Keratinocyte (primary cell): Measurements from ENCODE around the gene SHROOM3. TPM values are rescaled to one million over a fixed set of nuclear protein-coding genes. Genes with fewer than 3 reads are reported as not detected.

Experiments used
- DNase-seq: peaks from one replicate; pipeline ENCODE4 v3.0.0-alpha.2; 2011; ENCODE audit warnings: low read depth, missing footprints, low spot score
- FAIRE-seq: peaks from 2 replicates; lab custom pipeline; 2011; peaks lifted over from hg19 to GRCh38; lab: Jason Lieb, UNC
- H2AFZ ChIP-seq: 2 replicates; pipeline ENCODE4 v1.6.0; 2012; ENCODE audit warnings: low read length, control low read depth, inconsistent platforms; ENCODE audit not compliant: control insufficient read depth
- H3K27ac ChIP-seq: 2 replicates; pipeline ENCODE4 v1.5.1; 2011; ENCODE audit warnings: low read length; ENCODE audit not compliant: control insufficient read depth, insufficient read depth
- H3K27me3 ChIP-seq: 3 replicates; pipeline ENCODE4 v1.6.0; 2011; ENCODE audit warnings: low read length; ENCODE audit not compliant: control insufficient read depth, insufficient read depth; ENCODE audit errors: extremely low read depth
- H3K36me3 ChIP-seq, 2 experiments: 2 replicates in 1 of 2; 3 replicates in 1 of 2; pipeline ENCODE4 v1.5.1; 2011; ENCODE audit warnings: low read length in 2 of 2, mild to moderate bottlenecking in 1 of 2; ENCODE audit not compliant: control insufficient read depth in 2 of 2, insufficient read depth in 2 of 2; ENCODE audit errors: extremely low read depth in 1 of 2
- H3K4me1 ChIP-seq: 3 replicates; pipeline ENCODE4 v1.5.1; 2011; ENCODE audit warnings: low read length; ENCODE audit not compliant: control insufficient read depth, insufficient read depth; ENCODE audit errors: extremely low read depth
- H3K4me2 ChIP-seq: 3 replicates; pipeline ENCODE4 v1.6.0; 2011; ENCODE audit warnings: low read depth, low read length; ENCODE audit not compliant: control insufficient read depth, insufficient read depth; ENCODE audit errors: extremely low read depth
- H3K4me3 ChIP-seq, 3 experiments: fragments of 200-600 bp in 1 of 3; sonication (generic) in 1 of 3; 2 replicates in 2 of 3; 3 replicates in 1 of 3; pipeline ENCODE4 v1.5.1; 2011 to 2016; ENCODE audit warnings: low read length in 3 of 3, mild to moderate bottlenecking in 3 of 3, control low read depth in 2 of 3, inconsistent platforms in 1 of 3, low read depth in 1 of 3, mixed read lengths in 1 of 3, mixed run types in 1 of 3, moderate library complexity in 1 of 3; ENCODE audit not compliant: control insufficient read depth in 2 of 3, insufficient read depth in 2 of 3; ENCODE audit errors: extremely low read depth in 1 of 3
- H3K79me2 ChIP-seq: 2 replicates; pipeline ENCODE4 v1.6.0; 2012; ENCODE audit warnings: low read length; ENCODE audit not compliant: control insufficient read depth, insufficient read depth
- H3K9ac ChIP-seq: 3 replicates; pipeline ENCODE4 v1.6.0; 2011; ENCODE audit warnings: low read length; ENCODE audit not compliant: control insufficient read depth, insufficient read depth; ENCODE audit errors: extremely low read depth
- H3K9me1 ChIP-seq: 3 replicates; pipeline ENCODE4 v1.6.0; 2011; ENCODE audit warnings: low read length; ENCODE audit not compliant: control insufficient read depth, insufficient read depth; ENCODE audit errors: extremely low read depth
- H3K9me3 ChIP-seq: 2 replicates; pipeline ENCODE4 v1.5.1; 2012; ENCODE audit warnings: low read depth, low read length; ENCODE audit not compliant: control insufficient read depth
- H4K20me1 ChIP-seq: 3 replicates; pipeline ENCODE4 v1.6.0; 2011; ENCODE audit warnings: low read length; ENCODE audit not compliant: control insufficient read depth, insufficient read depth; ENCODE audit errors: extremely low read depth
- EZH2 ChIP-seq: IDR thresholded peaks from one replicate; pipeline ENCODE4 v1.6.1; 2012; ENCODE audit warnings: inconsistent platforms, mild to moderate bottlenecking, low read length, moderate library complexity
- dilution Hi-C: fragments of 300-500 bp; cut with MboI; formaldehyde crosslinking; loops from one replicate; pipeline ENCODE4 v1.7.0; 2020; ENCODE audit warnings: low sequenced_read_pairs; ENCODE audit not compliant: extremely low pct_ligation_motif_present
- polyA plus RNA-seq, 5 experiments: library from polyadenylated mRNA; depleted of rRNA in 3 of 5; stranded (reverse) in 3 of 5; stranded (forward) in 1 of 5; unstranded in 1 of 5; fragments of >200 nt; gene quantifications; 1 replicate in 1 of 5; 2 replicates in 3 of 5; 3 replicates in 1 of 5; pipeline versions ENCODE4 v1.2.1 to v1.2.3, GENCODE V29; 2011 to 2012; ENCODE audit warnings: missing spikeins in 2 of 5, low read depth in 1 of 5, low replicate concordance in 1 of 5
- TF ChIP-seq, protein P1 (sequence below), 3 experiments: IDR thresholded peaks in 1 of 3; conservative IDR thresholded peaks in 1 of 3; optimal IDR thresholded peaks in 1 of 3; 2 replicates in 2 of 3; 3 replicates in 1 of 3; pipeline versions ENCODE3 to v1.5.1; 2011; ENCODE audit warnings: low read length in 3 of 3, mild to moderate bottlenecking in 3 of 3, moderate library complexity in 2 of 3, control low read depth in 1 of 3, inconsistent platforms in 1 of 3; ENCODE audit not compliant: insufficient read depth in 2 of 3; ENCODE audit errors: extremely low read depth in 1 of 3

The SHROOM3 gene
- polyA plus RNA-seq, 1 donor (not counting 4 experiments of a cell fraction or from before 2014, with no cell fraction given) = 4.9 TPM

DNA sequence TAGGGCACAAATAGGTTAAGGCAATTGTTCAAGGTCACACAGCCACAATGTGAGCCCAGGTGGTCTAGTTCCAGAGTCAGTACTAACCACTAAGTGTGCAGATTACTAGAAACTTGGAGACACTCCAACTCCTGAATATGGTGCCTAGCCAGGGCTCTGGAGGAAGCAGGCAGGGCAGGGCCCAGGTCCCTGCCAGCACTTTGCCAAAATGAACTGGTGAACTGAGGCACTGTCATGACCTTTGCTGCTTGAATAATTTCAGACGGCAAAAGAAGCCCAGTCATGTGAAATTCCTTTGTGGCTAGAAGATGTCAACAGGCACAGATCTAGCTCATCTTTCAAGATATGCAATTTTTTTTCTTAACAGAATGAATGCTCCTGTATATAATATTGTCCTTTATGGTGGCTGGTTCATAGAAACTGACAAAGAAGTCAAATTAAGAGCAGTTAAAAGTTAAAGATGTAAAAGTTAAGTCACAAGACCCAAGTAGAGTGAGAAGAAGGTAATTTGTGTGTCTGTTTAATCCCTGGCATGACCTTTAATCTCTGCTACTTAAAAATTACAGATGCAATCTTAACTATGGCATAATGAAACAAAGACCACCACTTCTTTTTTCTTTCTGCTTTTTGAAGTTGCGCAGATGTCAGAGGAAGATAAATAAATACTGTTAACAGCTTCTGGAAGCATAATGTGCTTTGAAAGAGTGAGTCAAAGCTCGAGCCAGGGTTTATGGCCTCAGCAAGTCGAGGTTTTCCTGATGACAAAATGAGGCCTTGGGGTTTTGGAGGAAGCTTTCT is 54.1 kb downstream of the SHROOM3 start:
- H3K9me3 ChIP-seq = no peaks in the 10 kb centered on the region
- H3K27ac ChIP-seq = no peak overlapping the region
- no peak overlapping the region for H3K4me3 ChIP-seq
- no peaks in the 10 kb centered on the region for H3K4me1 ChIP-seq
- H3K27me3 ChIP-seq = no peaks in the 10 kb centered on the region
- FAIRE-seq = no peak
- no peak overlapping the region for H3K9ac ChIP-seq
- no peaks in the 10 kb centered on the region for H3K36me3 ChIP-seq
- dilution Hi-C loops = no loop called here
- no peaks in the 10 kb centered on the region for H4K20me1 ChIP-seq
- no peak overlapping the region for H3K4me2 ChIP-seq
- no peaks in the 10 kb centered on the region for H3K79me2 ChIP-seq
- TF ChIP-seq, protein P1, sequence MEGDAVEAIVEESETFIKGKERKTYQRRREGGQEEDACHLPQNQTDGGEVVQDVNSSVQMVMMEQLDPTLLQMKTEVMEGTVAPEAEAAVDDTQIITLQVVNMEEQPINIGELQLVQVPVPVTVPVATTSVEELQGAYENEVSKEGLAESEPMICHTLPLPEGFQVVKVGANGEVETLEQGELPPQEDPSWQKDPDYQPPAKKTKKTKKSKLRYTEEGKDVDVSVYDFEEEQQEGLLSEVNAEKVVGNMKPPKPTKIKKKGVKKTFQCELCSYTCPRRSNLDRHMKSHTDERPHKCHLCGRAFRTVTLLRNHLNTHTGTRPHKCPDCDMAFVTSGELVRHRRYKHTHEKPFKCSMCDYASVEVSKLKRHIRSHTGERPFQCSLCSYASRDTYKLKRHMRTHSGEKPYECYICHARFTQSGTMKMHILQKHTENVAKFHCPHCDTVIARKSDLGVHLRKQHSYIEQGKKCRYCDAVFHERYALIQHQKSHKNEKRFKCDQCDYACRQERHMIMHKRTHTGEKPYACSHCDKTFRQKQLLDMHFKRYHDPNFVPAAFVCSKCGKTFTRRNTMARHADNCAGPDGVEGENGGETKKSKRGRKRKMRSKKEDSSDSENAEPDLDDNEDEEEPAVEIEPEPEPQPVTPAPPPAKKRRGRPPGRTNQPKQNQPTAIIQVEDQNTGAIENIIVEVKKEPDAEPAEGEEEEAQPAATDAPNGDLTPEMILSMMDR (optimal IDR thresholded peaks at IDR 0.05 in 1 of 3, IDR thresholded peaks at IDR 0.05 in 1 of 3, conservative IDR thresholded peaks at IDR 0.05 in 1 of 3; ENCODE audit: extremely low read depth in 1 of 3, insufficient read depth in 2 of 3, low read length in 3 of 3) = no peak
- TF ChIP-seq EZH2 = no peak
- no peaks in the 10 kb centered on the region for H3K9me1 ChIP-seq
- DNase-seq = no peak
- H2AFZ ChIP-seq = no peak overlapping the region

- Histone ChIP-seq H3K4me1 (no peaks in the 10 kb centered on the region), H3K79me2 (no peaks in the 10 kb centered on the region), H3K9me3 (no peaks in the 10 kb centered on the region), H4K20me1 (no peaks in the 10 kb centered on the region), H3K9me1 (no peaks in the 10 kb centered on the region), H3K27me3 (no peaks in the 10 kb centered on the region), H3K9ac (no peak overlapping the region), H3K36me3 (no peaks in the 10 kb centered on the region), H2AFZ (no peak overlapping the region), H3K27ac (no peak overlapping the region), H3K4me2 (no peak overlapping the region), H3K4me3 (no peak overlapping the region)
- FAIRE-seq = no peak
- dilution Hi-C loops = no loop called here
- no peak for DNase-seq
- TF ChIP-seq, protein P1 (optimal IDR thresholded peaks at IDR 0.05 in 1 of 3, IDR thresholded peaks at IDR 0.05 in 1 of 3, conservative IDR thresholded peaks at IDR 0.05 in 1 of 3; ENCODE audit: extremely low read depth in 1 of 3, insufficient read depth in 2 of 3, low read length in 3 of 3) = no peak
- TF ChIP-seq EZH2 = no peak
These were observed 54.7 kb downstream of the SHROOM3 start for GRCh38 chr4:76489686-76490161.
